ENCODE data around the gene MMP15.
A peak's percentile ranks its signal among the peaks of the same experiment; 100 is the strongest.
"Not testable (repeated sequence)": the region's sequence is repeated elsewhere in the genome, so short reads cannot be mapped to it uniquely, and the experiment has no call there.

Gene MMP15

DNA sequence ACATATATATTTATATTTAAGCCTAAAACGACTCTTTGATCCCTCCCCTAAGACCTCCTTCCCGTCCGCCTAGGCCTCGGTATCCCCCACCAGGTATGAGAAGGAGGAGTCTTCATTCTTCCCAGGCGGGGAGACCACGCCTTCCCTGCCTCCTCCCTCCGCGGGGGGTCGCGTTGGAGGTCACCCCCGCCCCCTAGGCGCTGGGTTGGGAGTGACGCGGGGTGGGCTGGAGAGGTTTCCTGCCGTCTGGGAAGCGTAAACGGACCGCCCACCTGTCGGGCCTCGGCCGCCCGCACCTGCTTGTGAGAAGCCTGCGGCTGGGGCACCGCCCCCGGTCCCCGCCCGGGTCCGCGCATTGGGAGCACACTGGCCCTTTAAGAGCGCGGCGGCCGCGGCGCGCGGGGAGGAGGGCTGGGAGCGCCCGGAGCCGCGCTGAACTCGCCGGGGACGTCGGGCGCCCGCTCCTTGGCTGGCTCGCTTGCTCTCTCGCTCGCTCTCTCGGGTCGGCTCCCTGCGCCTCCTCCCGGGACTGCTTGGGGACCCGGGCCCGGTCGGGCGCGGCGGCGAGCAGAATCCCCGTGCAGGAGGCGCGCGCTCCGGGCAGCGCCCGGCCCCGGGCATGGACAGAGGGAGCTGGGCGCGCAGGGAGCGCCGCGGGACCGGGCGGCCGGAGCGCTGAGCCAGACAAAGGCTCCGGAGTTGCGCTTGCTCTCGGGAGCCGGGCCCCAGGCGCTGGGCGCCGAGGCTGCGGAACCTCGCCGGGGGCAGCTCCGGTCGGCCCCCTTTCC lies at the start of gene MMP15:
TSS of gene MMP15 (plus strand) at position 404 of the 788 bp plus-strand sequence. CDS start 597 bp downstream, outside the sequence.
- DNase-seq, result peak; percentile 74

DNA sequence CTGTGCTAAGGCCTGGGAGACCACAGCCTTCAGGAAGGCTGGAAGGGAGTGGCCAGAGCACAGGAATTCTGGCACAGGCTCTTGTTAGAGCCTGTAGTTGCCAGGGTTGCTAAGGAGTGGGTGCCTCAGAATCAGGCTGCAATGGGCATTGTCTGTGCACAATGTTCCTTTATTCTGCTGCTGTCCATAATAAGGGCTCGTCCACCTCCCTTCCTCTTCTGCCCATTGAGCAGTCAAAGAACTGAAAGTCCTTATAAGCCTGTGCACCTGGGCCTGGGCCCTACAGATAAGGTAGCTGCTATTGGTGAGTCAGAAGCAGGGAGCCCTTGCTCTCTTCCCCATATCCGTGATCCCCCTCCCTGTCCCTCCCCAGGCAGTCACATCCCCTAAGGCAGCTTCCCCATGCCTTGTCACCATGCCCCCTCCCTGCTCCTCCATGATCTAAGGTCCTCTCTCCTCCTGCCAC lies 49.2 kb upstream of the MMP15 start:
- DNase-seq, result no peak

GRCh38 chr16:57977418-57978069 lies 48.0 kb upstream of the MMP15 start:
- DNase-seq, result no peak

GRCh38 chr16:57978070-57978465 lies 47.5 kb upstream of the MMP15 start:
- DNase-seq, result not testable (repeated sequence)

GRCh38 chr16:57979006-57979585 lies 46.5 kb upstream of the MMP15 start:
- DNase-seq, result no peak

GRCh38 chr16:57981636-57982035 lies 43.9 kb upstream of the MMP15 start:
- no peak for DNase-seq

DNA sequence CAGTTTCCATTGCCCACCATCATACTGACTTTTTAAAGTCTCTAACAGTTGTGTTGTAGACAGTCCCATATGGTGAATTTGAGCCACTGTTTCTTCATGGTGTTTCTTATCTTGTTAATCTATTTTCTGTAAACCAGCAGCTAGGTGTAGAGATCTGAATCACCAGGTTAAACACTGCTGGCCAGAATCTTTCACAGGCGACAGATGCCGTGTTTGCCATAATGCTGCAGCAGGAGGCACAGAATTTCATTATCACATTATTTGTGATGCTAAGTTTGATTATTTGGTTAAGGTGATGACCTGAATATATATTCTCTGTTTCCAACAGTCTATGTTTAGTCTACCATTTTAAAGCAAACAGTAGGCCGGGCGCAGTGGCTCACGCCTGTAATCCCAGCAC lies 43.2 kb upstream of the MMP15 start:
- no peak for DNase-seq

- DNase-seq, result no peak
These were observed 40.9 kb upstream of the MMP15 start for GRCh38 chr16:57984443-57985203.

DNA sequence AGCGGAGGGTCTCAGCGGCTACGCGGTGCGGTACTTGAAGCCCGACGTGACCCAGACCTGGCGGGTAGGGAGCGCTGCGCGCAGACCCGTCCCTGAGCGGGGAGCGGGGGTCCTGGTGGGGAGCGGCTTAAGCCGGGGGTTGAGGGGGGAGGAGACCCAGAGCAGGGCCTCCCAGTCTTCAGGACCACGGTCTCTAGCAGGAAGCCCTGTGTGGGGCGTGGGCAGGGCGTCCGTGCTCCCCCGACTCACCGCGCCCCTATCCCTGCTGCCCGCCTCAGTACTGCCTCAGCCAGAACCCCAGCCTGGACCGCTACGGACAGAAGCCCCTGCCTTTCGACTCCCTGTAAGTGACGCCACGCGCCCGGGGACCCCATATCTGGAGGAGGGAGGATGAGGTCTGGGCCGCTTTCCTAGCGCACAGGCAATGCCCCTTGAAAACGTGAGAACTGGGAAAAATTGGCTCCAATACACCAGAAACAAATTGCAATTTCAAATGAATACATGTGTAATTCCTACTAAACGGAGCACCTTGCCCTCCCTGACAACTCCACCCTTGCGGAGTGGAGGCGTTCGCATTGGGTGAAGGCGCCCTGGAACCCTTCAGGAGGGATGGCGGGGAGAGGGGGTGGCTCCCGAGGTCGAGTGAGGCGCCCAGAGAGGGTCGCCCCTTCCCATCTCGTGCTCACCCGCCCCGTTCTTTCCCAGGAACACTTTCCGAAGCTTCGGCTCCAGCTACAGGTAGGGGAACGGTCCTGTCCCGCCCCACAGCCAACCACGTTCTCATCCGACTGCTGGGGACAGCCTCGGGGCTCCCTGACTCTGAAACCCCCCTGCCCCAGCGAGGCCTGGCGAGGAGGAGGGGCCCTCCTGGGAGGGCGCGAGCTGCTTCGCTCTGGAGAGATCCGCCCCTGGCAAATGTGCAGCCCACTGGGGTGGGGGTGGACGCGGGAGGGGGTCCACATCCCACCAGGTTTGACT lies 40.1 kb upstream of the MMP15 start:
- DNase-seq, result no peak

DNA sequence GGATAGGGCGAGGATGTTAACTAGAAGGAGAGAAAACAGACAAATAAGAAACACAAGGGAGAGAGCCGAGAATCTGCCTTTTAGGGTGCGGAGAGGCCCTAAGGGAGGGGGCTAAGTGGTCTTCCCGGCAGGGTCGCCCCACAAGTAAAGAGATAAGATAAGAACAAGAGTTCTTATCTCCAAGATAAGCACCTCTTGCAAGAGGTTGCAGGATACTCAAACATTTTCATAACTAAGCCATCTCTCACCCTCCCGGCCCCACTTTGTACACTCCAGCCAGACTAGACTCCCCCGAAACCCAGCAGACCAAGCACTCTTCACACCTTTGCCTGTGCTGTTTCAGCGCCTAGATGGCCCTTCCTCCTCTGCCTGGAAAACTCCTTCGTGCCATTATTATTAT lies 39.4 kb upstream of the MMP15 start:
- DNase-seq, result no peak

- no peak for DNase-seq
These were observed 37.9 kb upstream of the MMP15 start for GRCh38 chr16:57987441-57988177.

- peak; percentile 7 for DNase-seq
These were observed 36.6 kb upstream of the MMP15 start for GRCh38 chr16:57988929-57989328.

- no peak for DNase-seq
These were observed 33.9 kb upstream of the MMP15 start for GRCh38 chr16:57991551-57992059.

GRCh38 chr16:57992084-57992483 lies 33.5 kb upstream of the MMP15 start:
- no peak for DNase-seq

DNA sequence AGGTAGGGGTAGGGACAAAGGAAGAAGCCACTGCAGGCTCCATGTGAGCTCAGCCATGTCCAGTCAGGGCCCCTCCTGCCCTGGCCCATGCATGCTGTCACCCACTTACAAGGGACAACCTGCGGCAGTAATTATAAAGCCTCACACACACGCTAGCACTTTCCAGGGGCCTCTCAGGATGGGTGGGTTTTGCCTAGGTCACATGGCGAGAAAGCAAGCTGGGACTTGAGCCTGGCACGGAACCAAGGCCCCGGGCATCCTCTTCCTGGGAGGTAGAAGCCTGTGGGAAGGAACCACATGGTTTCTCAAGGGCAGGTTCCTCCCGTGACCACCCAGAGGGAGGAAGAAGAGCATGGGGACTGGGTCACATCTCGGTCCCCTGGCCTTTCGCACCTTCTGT lies 32.1 kb upstream of the MMP15 start:
- DNase-seq, result peak; percentile 47

DNA sequence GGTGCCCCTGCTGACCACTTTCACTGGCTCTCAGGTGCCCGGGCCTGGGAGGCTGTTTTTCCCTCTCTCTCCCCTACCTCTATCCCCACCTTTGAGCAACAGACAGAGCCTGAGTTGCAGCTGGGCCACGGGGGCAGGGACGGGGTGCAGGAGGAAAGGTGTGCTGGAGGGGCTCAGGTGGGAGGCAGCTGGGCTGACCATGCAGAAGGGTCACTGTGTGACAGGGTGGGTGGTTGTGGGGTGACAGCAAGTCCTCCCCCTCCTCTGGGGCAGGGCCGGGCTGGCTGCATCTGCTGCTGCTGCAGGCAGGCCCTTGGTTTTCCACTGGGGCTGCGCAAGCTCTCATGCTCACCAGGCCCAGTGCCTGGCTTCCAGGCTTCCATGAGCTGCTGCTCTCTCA lies 31.7 kb upstream of the MMP15 start:
- DNase-seq, result no peak

- no peak for DNase-seq
These were observed 31.2 kb upstream of the MMP15 start for GRCh38 chr16:57994361-57994760.

GRCh38 chr16:57994778-57995177 lies 30.8 kb upstream of the MMP15 start:
- DNase-seq, result no peak

DNA sequence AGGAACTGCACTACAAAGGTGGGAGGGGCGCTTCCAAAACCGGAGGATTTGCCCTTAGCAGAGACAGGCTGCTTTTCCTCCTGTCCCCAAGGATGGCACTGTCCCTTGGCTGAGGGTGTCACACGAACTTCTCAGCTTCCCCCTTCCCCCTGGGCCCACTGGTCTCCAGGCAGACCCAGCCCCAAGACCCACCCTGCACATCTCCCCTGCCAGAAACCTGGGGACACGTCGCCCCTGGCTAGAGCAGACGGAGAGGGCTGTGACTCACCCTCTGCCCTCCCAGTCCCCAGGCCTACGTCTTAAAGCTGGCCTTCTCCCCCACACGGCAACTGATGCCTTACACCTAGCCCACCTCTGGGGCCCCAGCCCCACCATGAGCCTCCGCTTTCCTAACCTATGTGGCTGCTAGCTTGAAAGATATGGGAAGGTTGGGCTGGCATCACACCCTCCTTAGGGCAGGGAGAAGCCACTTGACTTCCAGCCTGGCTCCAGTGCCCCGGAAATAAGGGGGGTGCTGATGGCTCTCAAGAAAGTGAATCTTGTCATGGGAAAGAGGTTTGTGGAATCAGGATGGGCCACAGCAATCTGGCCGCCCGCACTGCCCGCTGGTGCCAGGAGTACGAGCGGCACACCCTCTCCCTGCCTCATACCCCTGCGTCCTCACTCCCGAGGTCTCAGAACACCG lies 29.7 kb upstream of the MMP15 start:
- no peak for DNase-seq

GRCh38 chr16:57996406-57997175 lies 29.0 kb upstream of the MMP15 start:
- DNase-seq, result no peak

Measured in NCI-H2171 (cell line).